NAMALWA (cell line): ENCODE results near the gene SLC2A6.

Experiments used
- DNase-seq: peaks from one replicate; pipeline ENCODE4 v3.0.0-alpha.2; 2015; ENCODE audit warnings: low spot score

Gene SLC2A6, protein sequence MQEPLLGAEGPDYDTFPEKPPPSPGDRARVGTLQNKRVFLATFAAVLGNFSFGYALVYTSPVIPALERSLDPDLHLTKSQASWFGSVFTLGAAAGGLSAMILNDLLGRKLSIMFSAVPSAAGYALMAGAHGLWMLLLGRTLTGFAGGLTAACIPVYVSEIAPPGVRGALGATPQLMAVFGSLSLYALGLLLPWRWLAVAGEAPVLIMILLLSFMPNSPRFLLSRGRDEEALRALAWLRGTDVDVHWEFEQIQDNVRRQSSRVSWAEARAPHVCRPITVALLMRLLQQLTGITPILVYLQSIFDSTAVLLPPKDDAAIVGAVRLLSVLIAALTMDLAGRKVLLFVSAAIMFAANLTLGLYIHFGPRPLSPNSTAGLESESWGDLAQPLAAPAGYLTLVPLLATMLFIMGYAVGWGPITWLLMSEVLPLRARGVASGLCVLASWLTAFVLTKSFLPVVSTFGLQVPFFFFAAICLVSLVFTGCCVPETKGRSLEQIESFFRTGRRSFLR

DNA sequence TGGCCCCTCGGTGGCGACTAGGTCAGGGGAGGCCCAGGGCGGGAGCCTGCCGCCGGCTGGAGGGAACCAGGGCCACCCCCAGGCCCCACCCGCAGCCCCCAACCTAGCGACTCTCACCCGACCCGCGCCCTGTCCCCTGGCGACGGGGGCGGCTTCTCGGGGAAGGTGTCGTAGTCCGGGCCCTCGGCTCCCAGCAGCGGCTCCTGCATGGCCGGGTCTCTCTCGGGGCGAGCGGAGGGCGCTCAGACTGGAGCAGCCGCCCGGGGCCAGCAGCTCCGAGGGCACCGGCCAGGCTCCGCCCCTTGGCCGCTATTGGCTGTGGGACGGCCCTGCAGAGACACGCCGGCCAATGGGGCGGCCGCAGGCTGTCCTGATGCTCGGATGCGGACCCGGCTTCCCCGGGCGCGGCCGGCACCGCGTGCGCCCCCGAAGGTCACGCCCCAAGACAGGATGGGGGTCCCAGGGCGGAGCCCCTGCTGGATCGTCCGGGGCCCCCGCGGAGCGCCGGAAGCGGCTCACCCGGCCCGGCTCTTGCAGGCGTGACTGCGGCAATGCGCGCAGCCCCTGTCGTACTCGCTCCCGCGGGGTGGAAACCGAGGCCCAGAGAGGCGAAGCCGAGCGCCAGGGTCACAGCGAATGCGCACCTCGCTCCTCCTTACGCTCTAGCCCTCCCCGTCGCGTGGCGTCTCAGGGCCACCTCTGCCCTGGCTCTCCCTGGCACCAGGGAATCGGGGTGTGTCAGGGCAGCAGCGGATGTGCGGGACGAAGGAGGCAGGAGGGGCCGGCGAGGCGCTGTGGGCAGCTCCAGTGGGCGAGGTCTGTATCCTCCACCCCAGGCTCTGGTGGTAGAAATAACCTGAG lies at the start of gene SLC2A6:
TSS of gene SLC2A6 (minus strand) at position 249 of the 861 bp plus-strand sequence. CDS start at position 209, 40 bp downstream.
- DNase-seq = peak; percentile 92

DNA sequence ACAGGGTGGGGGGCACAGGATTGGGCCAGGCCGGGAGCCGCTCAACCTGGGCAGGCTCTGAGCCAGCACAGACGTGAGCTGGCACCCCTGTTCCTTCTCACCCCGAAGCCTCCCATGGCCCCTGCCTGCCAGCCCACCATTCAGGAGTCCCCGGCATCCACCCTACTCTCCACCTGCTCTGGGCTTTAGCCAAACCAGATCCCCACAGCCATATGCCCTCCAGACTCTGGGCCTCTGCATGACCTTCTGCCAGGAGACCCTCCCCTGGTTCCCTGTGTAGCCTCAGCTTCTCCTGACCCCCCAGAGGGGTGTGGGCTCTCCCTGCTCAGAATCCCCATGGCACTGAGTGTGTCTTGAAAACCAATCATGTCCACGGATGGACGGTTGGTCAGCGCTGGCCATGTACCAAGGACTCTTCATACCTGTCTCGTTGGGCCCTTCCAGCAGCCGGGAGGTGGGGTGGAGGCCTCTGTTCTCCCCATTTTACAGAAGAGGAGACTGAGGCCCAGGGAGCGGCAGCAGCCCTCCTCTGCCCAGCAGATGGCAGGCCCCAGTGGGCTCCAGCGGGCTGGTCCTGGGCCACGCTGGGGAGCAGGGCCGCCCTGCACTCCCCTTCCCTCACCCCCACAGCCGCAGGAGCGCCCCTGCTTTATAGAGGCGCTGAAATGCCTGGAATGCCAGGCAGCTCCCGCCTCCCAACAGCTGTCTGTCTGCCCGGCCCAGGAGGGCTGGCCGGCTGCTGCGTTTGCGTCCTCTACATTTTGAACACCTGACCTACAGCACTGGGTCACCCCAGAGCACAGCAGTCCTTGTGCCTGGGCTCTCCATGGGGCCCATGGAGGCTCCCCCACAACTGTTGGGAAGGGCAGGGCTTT lies 49.3 kb upstream of the SLC2A6 start:
- DNase-seq = no peak

DNA sequence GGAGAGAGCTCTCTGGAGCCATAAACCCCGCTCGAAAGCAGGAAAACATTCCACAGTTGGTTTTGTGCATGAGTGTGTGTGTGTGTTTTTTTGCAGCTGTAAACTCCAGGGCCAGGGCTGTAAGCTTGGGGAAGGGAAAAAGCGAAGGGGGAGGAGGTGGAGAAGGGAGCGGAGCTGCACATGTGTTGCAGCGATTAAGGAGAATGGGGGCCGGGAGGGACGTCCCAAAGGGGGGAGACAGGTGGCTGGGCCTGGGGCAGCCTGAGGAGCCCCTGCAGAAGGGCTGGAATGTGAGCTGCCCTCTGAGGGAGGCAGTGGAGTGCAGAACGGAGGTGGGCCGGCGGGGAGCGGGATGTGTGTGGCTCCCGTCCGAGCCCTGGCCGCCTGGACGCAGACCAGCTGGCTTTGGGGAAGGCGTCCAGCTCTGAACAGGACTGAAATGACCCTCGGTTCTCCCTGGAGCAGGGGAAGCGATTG lies 48.6 kb upstream of the SLC2A6 start:
- DNase-seq = no peak

DNA sequence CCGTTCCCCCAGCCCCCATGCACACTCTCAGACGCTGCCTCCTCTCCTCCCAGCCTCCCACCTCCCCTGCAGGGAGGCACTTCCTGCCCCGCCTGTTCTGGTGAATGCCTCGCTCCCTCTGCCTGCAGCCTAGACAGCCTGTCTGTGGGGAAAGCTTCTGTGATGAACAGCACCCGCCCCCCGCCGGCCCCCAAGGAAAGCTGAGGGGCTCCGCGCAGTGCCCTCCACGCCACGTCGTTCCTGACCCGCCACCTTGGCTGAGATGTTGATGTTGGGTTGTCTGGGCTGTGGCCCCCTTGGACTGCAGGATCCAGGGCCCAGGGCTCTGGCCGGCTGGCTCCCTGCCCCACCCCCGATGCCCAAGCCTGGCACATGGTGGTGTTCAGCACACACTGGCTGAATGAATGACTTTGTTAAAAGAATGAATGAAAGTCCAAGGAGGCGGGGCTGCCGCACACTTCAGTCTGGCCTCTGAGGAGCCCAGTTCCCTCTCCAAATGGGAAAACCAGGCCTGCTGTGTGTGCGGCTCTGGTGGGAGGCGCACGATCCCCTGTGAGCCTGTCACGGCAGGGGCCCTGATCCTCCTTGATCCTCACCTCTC lies 47.9 kb upstream of the SLC2A6 start:
- DNase-seq = no peak

DNA sequence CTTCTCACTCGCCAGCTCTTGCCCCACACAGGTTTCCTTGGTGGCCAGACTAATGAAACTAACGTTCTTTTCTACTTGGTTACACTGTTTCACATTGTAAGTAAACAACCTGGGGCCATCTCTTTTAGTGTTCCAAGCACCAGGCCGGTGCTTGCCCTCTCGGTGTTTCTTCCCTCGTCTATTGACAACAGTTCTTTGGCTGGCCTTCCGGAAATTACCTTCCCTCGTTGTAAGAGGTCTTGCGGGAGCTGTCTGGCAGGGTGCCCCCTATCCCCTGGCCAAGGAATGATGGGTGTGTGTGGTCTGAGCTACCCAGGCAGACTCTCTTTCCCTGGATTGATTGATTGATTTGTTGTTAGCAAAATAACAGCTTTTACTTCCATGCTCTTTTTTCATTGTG lies 46.8 kb upstream of the SLC2A6 start:
- no peak for DNase-seq

DNA sequence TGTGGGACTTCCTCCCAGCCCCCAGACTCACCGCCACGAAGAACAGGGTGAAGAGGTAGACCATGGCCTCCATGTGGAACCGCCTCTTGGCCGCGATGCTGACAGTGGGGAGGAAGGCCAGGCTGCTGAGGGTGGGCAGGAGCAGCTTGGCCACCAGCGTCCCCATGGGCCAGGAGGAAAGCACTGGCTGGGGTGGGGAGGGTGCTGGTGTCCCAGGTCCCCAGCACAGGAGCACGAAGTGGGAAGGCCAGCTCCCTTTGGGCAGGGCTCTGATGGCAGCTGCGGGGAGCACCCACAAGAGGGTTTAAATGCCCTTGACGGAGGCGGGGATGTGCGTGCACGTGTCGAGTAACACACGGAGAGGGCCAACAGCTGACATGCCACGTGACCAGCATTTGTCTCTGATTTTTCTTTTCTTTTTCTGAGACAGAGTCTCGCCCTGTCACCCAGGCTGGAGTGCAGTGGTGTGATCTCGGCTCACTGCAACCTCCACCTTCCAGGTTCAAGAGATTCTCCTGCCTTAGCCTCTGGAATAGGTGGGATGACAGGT lies 45.9 kb upstream of the SLC2A6 start, which contains the start of gene MYMK:
TSS of gene MYMK (minus strand) at position 281 of the 550 bp plus-strand sequence. CDS start at position 166, 115 bp downstream.
- DNase-seq = no peak

DNA sequence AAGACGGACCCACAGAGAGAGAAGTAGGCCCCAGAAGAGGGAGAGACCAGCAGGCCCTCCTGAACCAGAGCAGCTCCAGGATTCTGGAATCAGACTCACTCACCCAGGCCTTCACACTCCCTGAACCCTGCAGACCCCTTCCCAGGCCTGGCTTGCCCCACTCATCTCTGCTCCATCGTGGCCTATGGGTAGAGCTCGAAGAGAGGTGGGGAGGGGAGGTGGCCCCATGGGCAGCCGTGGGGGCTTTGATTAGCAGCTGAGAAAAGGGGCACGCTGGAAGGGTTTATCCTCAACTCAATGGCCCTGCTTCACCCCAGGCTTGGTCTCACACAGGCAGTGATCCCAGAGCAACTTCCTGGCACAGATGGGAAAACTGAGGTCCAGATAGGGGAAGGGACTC lies 45.2 kb upstream of the SLC2A6 start:
- no peak for DNase-seq

DNA sequence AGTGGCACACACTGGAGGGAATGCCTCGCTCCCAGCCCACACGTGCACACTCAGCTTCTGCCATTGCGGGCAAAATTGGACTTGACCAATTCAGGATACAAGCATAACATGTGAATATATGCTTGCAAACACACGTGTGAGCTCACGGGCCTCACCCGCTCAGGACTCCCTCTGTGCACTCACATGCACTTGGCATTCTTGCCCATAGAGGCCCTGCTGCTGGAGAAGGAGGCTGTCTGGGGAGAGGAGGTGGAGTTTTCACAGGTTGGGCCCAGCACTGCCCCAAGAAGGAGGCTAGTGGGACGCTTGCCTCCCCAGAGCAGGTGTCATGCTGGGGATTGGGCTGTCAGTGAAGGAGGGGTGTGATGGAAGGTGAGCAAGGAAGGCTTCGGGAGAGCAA lies 44.2 kb upstream of the SLC2A6 start:
- no peak for DNase-seq

DNA sequence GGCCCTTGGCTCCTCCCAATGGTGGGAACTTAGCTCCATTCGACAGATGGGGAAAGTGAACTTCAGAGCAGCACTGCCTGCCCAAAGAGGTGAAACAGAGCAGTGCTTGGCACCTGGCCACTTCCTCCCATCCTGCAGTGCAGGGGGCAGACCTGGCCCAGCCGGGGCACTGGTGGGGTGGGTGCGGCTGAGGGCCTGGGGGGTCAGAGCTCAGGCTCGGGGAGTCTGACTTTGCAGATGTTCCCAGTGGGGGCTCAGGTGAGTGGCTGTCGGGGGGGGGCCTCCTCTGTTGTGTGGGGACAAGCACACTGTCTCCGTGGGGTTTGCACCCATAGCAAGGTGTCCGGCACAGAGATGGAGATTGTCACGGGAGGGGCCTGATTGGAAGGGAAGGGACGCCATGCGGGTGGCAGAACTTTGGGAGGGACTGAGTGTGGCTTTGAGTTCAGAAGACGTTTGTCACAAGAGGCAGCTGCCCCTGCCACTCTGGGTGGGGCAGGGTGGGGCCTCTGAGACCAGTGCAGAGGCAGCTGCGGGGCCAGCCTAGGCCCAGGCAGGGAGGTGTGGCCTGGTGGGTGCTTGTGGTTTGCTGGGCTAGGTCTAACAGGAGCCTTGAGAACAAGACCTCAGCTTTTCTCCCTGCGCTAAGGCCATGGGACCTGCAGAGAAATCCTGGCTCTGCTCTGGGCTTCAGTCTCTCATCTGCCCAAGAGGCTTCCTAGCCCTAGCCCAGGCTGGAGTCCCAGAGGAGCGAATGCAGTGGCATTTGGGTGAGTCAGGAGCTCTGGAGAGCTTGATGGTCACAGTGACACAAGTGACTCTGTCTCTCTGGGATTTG lies 43.4 kb upstream of the SLC2A6 start:
- DNase-seq = no peak

DNA sequence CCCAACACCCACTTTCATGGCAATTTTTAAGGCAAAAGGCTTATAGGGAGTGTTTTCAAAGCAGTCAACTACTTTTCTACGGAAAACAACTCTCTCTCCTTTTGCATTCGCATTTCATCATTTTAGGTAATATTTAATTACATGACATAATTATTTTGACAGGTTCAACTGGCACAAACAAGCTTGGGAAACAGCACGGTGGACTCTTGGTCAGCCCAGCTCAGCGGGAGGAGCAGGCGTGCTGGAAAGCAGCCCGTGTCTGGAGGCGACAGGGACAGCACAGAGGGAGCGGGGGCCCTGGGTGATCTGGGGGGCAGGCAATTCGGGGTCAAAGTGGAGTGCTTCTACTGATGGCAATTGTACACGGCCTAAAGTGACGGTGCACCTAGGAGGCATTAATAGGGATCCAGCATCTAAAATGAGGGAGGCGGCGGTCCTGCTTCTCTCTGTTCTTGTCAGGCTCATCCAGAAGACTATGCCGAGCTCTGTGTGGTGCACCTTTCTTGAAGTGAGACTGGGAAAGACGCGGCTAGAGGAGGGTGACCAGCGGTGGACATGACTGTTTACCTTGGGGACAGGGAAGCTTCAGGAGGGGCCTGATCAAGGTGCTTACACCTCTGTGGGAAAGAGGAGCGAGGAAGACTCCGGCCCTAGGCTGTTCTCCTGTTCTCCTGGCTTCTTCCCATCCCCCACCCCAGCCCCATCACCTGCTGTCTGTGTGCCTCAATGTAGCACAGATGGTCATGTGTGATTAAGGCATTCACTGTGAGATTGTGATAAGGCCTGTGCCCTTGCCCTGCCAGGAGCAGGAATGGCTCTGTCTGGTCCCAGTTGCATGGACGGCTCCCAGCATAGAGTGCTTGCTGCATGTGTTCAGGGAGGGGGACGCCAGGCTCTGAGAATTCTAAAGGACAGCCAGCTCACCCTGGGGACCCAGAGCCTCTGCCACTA lies 42.5 kb upstream of the SLC2A6 start:
- no peak for DNase-seq

DNA sequence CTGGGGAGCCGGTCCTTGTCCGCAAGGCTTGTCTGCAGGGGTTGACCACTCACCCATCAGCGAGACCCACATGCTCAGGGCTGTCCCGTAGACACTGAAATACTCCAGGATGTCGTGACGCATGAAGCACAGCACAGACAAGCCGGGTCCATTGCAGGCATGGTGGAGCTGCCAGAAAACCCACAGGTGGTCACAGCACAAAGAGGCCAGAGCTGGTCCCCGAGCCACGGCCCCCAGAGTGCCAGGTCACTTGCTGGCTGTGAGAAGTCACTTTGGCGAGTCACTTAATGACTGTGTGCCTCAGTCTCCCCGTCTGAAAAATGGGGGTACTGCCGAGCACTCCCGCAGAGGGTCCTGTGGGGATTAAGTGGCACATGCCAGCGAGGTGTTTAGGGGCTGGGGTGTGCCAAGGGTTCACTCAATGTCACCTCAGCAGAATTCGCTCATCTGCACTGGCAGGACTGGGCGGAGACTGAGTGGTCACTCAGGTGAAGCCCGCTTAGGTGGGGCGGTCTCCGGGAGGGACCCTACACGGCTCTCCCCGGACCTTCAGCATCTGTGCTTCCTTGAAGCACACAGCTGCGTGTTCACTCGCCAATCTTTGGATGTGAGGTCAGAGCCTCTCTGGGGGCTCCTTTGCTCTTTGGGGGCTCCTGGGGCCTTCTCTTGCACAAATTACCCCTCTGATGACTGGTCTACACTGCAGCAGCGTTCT lies 41.4 kb upstream of the SLC2A6 start:
- DNase-seq = no peak

DNA sequence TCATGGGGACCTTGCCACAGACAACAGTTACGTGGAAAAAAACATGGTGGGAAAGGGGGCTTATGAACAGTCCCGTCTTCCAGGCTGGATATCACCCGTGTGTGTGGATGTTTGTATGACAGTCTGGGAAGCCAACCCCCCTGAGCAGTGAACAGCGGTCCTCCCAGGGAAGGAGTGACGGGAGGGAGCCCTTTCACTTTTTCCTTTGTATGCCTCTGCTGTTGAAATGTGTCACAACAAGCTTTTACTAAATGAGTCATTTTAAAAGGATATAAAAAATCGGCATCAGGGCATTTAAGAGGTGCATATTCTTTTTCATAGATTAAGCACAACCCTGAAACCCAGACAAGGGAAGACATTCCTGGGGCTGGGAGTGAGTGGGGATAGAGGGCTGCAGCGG lies 40.8 kb upstream of the SLC2A6 start:
- DNase-seq = no peak

DNA sequence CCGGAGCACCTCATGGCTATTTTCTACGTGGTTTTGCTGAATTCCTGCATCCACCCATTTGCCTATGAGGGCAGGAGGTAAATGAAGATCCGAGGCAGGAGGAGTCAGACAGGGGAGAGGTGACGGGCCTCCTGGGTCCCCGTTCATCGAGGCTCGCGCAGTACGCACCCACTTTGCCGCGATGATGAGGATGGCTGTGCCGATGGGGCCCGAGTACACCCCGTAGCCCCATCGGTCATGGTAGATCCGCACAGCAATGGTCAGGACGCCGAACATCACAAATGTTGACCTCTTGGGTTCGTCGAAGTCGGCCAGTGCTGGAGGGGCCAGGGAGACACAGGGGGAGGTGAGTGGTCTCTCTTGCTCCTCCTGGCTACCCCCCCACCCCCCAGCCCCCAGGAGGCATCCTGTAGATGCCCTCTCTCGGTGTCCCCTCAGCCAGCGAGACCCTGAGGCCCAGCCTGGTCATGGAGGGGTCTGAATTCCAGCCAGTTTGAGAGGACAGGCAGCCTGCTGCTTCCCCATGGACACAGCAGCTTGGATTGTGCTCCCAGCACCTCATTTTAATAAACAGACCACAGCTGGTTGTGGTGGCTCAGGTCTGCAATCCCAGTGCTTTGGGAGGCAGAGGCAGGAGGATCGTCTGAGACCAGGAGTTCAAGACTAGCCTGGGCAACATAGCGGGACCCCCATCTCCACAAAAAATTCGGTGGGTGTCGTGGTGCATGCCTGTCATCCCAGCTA lies 40.0 kb upstream of the SLC2A6 start:
- DNase-seq = no peak

DNA sequence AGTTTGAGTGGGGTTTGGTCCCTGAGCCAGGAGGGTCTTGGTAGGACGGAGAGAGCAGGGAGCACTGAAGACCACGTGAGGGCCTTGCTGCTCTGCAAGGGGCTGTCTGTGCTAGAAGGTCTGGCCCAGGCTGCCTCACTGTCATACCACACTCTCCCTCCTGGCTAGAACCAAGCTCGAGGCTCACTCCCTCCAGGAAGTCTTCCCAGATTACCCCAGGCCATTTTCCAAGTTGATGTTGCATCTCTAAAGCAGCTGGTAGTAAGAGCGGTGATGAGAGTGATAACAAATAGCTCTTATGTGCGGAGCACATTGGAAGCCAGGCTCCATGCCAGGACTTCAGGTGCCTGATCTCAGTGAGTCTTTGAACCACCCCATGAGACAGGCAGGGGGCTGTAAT lies 39.3 kb upstream of the SLC2A6 start:
- no peak for DNase-seq

DNA sequence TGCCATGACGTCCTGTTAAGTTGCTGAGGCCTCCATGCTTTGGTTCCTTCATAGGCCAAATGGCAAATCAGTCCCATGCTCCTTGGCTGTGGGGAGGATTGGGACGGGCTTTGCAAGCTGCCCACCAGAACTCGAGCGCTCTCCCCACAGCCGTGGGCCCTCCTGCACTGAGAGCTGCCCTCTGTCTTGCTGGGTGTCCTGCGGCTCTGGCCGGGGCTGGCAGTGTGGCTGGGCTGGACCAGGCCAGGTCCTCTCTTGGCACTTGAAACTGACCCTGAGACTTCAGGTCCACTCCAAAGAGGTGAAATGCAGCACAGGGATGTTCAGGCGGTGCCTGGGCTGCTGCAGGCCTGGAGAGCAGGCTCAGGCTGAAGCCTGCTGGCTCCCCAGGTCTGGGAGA lies 38.8 kb upstream of the SLC2A6 start:
- no peak for DNase-seq

DNA sequence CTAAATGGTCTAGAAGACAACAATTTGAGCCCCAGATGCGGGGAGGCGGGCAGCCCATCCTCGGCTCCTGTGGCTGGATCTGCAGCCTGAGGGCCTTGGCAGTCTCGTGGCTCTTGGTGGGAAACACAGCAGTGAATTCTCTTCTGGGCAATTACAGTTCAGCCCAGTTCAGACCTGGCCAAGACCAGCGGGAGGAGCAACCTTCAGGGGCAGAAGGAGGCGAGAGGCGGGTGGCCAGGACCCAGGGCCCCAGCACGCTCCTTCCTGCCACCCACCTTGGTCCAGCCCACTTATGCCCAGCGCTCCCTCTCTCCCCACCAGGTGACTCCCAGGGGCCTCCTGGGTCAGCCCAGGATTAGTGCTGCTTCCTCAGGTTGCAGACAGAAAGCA lies 38.1 kb upstream of the SLC2A6 start:
- no peak for DNase-seq

DNA sequence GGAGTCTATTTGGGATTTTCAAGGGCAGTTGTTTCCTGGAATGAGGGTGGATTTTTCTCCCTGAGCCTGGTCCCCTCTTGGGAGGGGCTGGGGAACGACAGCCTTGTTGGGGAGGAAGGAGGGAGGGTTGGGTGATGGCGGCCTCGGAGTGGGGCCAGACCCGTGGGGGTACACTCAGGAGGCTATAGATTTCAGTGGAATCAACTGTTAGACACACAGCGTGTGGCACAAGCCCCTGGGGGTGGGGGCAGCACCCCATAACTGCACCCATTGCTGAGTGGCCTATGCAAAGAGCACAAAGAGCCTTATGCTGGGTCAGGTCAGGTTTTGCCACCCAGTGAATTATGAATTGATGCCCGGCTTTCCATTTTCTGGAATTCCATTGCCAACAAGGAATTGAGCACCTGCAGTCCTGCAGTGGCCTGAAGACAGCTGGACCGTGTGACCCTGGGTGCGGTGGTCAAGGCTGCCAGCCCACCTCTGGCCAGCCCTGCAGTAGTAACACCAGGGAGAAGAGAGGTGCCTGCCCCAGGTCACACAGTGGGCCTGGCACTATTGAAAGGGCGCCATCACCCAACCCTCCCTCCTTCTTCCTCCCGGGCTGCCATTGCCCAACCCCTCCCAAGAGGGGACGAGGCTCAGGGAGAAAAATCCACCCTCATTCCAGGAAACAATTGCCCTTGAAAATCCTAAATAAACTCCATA lies 37.5 kb upstream of the SLC2A6 start:
- no peak for DNase-seq
